Large intestine (tissue), 3 donors: ENCODE results near the gene DENND1A. TPM values are rescaled to one million over a fixed set of nuclear protein-coding genes. Genes with fewer than 3 reads are reported as not detected.

Experiments
- DNase-seq, 2 donors: peaks; one replicate each; pipeline versions ENCODE4 v3.0.0 to v3.0.0-alpha.2; 2013
- H3K27ac ChIP-seq: one replicate; pipeline ENCODE4 v1.5.1; 2013; ENCODE audit warnings: low read length
- H3K27me3 ChIP-seq: 2 replicates; pipeline ENCODE4 v1.6.1; 2013; ENCODE audit warnings: low read length; ENCODE audit not compliant: control insufficient read depth, insufficient read depth
- H3K36me3 ChIP-seq: 2 replicates; pipeline ENCODE4 v1.6.1; 2013; ENCODE audit warnings: low read length; ENCODE audit not compliant: control insufficient read depth, insufficient read depth
- H3K4me1 ChIP-seq: one replicate; pipeline ENCODE4 v1.6.1; 2013; ENCODE audit warnings: low read length; ENCODE audit not compliant: control insufficient read depth, insufficient read depth
- H3K4me3 ChIP-seq: one replicate; pipeline ENCODE4 v1.5.1; 2013; ENCODE audit warnings: low read length
- H3K9me3 ChIP-seq: one replicate; pipeline ENCODE4 v1.6.1; 2013; ENCODE audit warnings: mild to moderate bottlenecking, low read depth, low read length, moderate library complexity; ENCODE audit not compliant: control insufficient read depth
- WGBS: methylation state at CpG from one replicate; pipeline ENCODE4 v1.1.5; 2013; ENCODE audit warnings: low lambda C conversion rate; ENCODE audit not compliant: insufficient coverage; 5-methylcytosine and 5-hydroxymethylcytosine counted together
- polyA plus RNA-seq: library from polyadenylated mRNA; unstranded; fragments of 120-200 nt; gene quantifications from one replicate; pipeline ENCODE4 v1.2.1, GENCODE V29; 2013

The DENND1A gene
- polyA plus RNA-seq, 1 donor: 29.7 TPM

DNA sequence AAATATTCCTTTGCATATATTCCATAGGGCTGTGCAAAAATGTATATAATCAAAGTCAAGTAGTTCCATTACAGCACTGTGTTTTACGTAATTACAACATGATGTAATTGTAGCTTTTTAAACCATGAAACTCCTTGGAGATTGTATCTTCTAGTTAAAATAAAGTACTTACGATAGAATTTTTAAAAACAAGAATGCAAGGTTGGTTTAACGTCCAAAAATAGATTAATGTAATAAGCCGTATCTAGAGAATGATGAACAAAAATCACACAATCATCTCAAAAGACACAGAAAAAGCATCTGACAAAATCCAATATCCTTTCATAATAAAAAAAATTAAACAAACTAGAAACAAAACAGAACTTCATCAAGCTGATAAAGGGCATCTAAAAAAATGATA, 86.2 kb downstream of the DENND1A start:
- no peak for DNase-seq
- no peak overlapping the region for H3K4me3 ChIP-seq
- no peaks in the 10 kb centered on the region for H3K4me1 ChIP-seq
- H3K9me3 ChIP-seq: peaks cover 15% of the 10 kb centered on the region
- WGBS: 95% methylated on average over 4 of the region's 4 CpGs
- no peak overlapping the region for H3K27ac ChIP-seq
- H3K36me3 ChIP-seq: no peaks in the 10 kb centered on the region
- H3K27me3 ChIP-seq: no peaks in the 10 kb centered on the region

DNA sequence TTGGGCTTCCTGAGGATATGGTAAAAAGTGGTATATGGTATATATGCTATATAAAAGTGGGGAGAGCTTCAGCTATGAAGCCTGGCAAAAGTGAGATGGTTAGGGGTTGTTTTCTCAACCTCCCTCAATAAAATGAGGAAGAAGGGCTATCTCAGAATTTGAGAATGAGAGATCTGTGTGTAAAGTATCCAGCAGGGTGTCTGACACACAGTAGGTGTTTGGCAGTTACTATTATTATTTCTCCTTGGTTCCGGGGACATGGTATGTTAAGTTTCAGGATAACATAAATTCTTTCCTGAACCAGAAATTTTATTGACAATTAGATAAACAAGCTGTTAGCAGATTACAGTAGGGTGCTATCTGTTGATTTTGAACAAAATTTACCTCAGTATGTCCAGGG, 94.1 kb downstream of the DENND1A start:
- Histone ChIP-seq H3K9me3 (no peaks in the 10 kb centered on the region), H3K4me3 (no peak overlapping the region), H3K27ac (no peak overlapping the region), H3K4me1 (no peaks in the 10 kb centered on the region), H3K27me3 (no peaks in the 10 kb centered on the region), H3K36me3 (no peaks in the 10 kb centered on the region)
- WGBS: no CpG with 5 or more reads among the region's 1 CpG
- no peak for DNase-seq

DNA sequence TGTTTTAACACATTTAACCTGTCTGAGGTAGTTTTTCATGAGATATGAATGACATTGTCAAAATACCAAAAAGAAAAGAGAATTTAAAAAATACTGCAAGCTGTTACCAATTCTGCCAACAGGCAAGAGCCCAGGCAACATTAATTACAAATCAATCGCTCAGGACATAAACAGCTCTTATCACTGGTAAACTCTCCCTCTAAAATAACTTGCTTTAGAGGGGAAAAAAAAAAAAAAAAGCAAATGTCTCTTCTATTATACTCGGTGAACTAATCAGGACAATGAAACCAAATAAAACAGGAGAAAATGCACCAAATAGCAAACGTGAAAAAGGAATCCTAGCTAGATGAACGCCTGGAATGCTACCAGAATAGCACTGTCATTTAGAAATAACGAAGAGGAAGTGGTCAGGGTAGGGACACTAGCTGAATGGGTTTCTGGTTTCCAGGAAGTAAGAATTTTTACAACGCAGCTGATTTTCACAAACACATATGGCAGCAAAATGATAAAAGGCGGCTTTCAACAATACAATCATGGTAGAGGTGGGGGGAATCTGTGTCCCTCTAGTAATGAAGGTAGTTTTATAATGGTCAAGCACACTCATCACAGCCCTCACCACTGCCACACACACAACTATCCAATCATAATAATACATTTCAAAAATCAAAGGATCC, 94.9 kb downstream of the DENND1A start:
- Histone ChIP-seq H3K4me1 (no peaks in the 10 kb centered on the region), H3K36me3 (no peaks in the 10 kb centered on the region), H3K9me3 (no peaks in the 10 kb centered on the region), H3K27me3 (no peaks in the 10 kb centered on the region), H3K27ac (no peak overlapping the region), H3K4me3 (no peak overlapping the region)
- 51% methylated on average over 5 of the region's 7 CpGs for WGBS
- DNase-seq: peak in 1 of 2 donors; percentile 20

DNA sequence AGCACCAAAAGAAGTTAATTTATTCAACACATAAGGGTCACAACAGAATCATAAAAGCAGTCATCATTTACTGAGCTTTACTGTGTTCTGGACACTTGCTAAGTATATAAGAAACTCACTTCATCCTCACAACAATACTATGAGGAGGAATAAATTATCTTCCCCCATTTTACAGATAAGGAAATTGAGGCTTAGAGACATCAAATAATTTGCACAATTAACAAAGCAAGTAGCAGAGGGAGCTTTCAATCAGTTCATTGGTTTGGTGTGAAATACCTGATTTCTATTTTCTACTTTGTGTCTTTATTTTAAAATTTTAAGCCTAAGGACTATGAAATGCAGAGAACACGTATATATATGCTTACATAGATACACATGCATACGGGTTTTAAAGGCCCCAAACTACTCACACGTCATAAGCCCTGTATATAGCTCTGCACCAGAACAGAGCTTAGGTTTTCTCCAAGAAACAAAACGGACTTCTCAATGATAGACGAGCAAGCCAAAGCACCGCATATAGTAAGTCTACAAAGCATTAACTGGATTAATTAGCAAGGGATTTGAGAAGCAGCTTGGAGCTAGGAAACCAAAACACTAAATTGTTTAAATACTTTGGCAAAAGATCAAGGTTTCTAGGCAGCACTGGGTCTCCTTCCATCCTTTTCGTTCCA, 95.6 kb downstream of the DENND1A start:
- Histone ChIP-seq H3K36me3 (no peaks in the 10 kb centered on the region), H3K27ac (no peak overlapping the region), H3K9me3 (peaks cover 5% of the 10 kb centered on the region), H3K27me3 (no peaks in the 10 kb centered on the region), H3K4me1 (no peaks in the 10 kb centered on the region), H3K4me3 (no peak overlapping the region)
- WGBS: 75% methylated on average over 1 of the region's 7 CpGs
- no peak for DNase-seq

DNA sequence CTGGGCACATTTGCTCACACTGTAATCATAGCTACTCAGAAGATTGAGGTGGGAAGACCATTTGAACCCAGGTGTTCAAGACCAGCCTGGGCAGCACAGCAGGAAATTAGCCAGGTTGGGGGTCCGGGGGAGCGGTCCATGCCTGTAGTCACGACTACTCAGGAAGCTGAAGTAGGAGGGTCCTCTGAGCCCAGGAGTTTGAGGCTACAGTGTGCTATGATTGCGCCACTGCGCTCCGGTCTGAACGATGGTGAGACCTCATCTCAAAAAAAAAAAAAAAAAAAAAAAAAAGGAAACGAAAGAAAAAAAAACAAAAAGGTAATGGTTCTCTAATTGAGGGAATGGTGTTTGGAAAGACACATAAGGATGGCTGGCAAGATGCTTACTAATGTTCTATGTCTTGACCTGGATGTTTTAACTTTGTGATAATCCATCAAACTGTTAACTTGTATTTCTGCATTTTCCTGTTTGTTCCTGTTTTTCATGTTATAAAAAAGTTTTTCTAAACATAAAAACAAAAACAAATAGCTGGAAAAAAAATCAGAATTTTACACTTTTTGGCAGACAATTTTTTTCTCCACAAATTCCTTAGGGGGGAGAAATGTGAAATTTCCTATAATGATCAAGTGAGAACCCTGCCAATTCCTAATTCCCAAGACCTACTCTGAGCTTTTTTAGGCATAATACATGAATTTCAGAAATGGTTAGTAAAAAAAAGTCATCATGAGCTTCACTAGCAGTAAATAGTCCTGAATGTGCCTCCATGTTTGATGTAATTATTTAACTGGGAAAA, 96.9 kb downstream of the DENND1A start:
- Histone ChIP-seq H3K36me3 (no peaks in the 10 kb centered on the region), H3K4me3 (no peak overlapping the region), H3K27ac (no peak overlapping the region), H3K9me3 (peaks cover 17% of the 10 kb centered on the region), H3K27me3 (no peaks in the 10 kb centered on the region), H3K4me1 (no peaks in the 10 kb centered on the region)
- no peak for DNase-seq
- WGBS: 100% methylated on average over 4 of the region's 8 CpGs

DNA sequence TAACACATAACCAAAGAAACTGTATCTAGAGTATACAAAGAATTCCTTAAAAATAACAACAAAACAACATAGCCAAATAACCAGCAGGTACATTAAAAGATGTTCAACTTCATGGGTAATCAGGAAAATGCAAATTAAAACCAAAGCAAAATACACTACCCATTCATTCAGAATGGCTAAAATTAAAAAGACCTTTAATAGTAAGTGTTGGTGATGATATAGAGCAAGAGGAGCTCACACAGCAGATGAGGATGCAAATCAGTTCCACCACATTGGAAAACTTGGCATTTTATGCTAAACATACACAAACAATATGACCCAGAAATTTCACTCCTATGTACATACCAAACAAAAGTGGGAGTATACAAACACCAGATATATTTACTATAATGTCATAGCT, 97.8 kb downstream of the DENND1A start:
- Histone ChIP-seq H3K27ac (no peak overlapping the region), H3K9me3 (peaks cover 21% of the 10 kb centered on the region), H3K27me3 (no peaks in the 10 kb centered on the region), H3K4me1 (no peaks in the 10 kb centered on the region), H3K4me3 (no peak overlapping the region), H3K36me3 (no peaks in the 10 kb centered on the region)
- no peak for DNase-seq

DNA sequence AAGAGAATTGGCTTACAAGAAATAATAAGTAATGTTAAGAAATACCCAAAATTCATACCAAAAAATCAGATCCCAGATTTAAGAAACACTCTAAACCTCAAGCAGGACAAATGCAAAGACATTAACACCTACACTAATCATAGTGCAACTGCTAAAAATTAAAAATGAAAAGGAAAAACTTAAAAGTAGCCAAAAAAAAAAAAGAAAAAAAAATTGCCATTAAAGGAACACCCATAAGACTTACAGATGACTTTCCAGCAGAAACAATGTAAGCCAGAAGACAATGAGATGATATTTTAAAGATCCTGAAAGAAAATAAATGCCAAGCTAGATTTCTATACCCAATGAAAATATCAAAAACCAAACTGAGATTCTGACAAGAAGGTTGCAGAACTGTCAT, 101.5 kb downstream of the DENND1A start:
- no peak for DNase-seq
- H3K27me3 ChIP-seq: no peaks in the 10 kb centered on the region
- no peaks in the 10 kb centered on the region for H3K4me1 ChIP-seq

DNA sequence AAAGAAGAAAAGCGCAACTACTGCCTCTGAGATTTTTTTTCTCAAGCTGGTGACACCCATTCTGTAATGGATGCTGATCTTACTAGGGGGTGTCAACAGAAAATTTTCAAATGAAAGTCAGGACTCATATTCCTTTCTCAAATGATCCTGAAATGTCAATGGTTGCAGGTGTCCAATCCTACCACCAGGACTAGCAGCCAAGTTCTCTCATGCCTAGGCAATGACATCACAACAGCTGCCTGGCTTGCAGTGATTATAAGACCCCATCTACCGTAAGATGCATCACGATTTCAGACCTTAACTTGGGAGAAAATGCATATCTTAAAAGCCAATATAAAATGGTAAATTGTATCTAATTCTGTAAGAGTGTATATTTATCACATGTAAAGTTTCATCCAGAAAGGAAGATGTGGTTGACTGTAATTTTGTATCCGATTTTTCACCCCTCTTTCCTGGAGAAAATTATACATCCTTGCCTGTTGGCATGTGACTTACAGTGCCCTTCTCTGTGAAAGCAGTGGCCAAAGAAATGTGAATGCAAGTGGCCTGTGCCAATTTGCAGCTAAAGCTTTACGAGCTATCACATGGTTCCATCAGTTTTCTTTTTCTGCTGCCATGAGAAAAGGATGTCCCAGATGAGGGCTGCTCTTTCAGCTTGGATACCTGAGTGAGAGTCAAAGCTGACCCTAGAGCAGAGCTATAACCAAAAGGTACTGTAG, 104.4 kb downstream of the DENND1A start:
- DNase-seq: no peak
- Histone ChIP-seq H3K4me1 (no peaks in the 10 kb centered on the region), H3K27ac (no peak overlapping the region), H3K4me3 (no peak overlapping the region), H3K9me3 (peaks cover 28% of the 10 kb centered on the region), H3K27me3 (no peaks in the 10 kb centered on the region), H3K36me3 (no peaks in the 10 kb centered on the region)
- WGBS: 100% methylated on average over 1 of the region's 5 CpGs

More for the DNA sequence above, 101.5 kb downstream of the DENND1A start:
- no peak overlapping the region for H3K4me3 ChIP-seq
- no peaks in the 10 kb centered on the region for H3K36me3 ChIP-seq
- H3K9me3 ChIP-seq: peaks cover 28% of the 10 kb centered on the region
- H3K27ac ChIP-seq: no peak overlapping the region

DNA sequence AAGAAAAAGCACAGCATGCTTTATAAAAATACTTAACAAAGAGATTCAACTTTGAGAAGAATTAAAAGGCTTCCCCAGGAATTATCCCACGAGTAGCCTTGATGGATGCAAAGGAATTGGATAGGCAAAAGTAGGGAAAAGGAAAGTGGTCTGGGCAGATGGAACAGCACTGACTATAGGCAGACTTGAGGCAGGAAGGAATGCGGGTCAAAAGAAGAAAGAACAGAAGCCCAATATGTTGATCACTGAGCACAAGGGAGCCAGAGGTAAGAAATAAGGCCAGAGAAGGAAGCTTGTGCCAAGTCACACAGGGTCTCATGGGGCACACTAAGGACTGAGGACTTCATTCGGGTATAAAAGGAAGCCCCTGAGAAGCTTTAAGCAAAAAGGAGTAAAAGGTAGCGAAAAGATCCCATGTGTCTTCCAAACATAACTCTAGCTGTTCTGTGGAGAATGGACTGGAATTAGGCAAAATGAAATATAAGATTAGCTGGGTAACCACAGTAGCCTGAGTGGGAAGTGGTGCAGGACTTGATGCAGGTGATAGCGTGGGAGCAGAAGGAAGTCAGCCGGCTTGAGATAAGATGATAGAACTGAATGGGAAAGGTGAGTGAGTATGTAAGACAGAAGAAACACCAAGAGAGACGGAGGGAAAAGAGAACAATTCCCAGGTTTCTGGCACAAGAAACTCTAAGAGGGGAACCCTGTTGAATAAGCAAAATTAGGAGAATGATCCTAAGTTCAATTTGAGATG, 106.6 kb downstream of the DENND1A start:
- no peak overlapping the region for H3K27ac ChIP-seq
- WGBS: 91% methylated on average over 5 of the region's 7 CpGs
- H3K4me3 ChIP-seq: no peak overlapping the region
- no peaks in the 10 kb centered on the region for H3K4me1 ChIP-seq
- DNase-seq: no peak
- no peaks in the 10 kb centered on the region for H3K36me3 ChIP-seq
- H3K27me3 ChIP-seq: no peaks in the 10 kb centered on the region
- peaks cover 14% of the 10 kb centered on the region for H3K9me3 ChIP-seq

DNA sequence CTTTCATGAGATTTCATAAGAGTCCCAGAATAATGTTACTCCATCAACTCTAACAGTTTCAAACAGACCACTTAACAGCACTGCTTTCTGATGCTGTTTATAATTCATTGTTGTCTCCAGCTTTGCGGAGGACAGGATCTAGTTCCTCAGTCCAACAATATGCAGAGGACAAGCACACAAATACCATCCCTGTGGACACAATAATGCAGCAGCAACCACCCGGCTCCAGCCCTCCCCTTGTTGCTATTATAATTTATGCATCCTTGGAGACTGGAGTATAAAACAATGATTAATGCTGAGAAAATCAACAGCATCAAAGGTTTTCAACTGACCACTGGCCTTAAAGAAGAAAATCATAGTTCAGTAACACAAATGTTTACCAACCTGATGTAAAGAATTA, 108.3 kb downstream of the DENND1A start:
- no peaks in the 10 kb centered on the region for H3K36me3 ChIP-seq
- no CpG with 5 or more reads among the region's 2 CpGs for WGBS
- H3K4me3 ChIP-seq: no peak overlapping the region
- DNase-seq: no peak
- no peak overlapping the region for H3K27ac ChIP-seq
- H3K9me3 ChIP-seq: peaks cover 7% of the 10 kb centered on the region
- no peaks in the 10 kb centered on the region for H3K4me1 ChIP-seq
- no peaks in the 10 kb centered on the region for H3K27me3 ChIP-seq
